ENCODE data around the gene UNC79. TPM values are rescaled to one million over a fixed set of nuclear protein-coding genes. Genes with fewer than 3 reads are reported as not detected.

The UNC79 gene
- total RNA-seq, 4 donors from 2014 or later: 0.08 to 0.29 (median 0.12) TPM

DNA sequence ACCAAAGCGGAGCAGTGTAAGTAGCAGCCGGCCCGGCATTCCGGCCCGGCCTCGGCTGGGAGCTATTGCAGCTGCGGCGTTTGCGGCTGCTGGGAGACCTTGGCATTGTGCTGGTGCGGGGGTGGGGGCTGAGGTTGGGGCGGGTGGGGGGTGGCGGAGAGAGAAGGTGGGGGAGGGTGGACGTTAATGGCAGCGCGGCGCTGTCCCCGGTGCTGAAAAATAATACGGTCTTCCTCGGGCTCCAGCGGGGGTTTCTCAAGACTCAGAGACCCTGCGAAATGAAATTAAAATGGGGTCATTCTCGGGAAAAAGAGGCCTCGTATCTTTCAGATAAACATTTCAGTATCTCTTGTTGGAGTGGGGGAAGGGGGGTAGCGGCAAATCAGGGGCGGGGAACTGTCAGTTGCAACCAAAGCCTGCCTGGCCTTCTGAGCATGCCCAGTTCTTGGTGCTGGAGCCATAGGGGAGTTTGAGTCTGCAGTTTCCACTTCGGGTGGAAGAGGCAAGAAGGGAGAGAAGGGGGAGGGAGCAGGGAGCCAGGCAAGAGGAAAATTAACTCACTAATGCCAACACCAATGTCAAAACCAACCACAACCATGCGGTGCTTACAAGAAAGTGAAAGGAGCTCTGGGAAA, 414 bp downstream of the UNC79 start:
- TF ChIP-seq, protein P1, sequence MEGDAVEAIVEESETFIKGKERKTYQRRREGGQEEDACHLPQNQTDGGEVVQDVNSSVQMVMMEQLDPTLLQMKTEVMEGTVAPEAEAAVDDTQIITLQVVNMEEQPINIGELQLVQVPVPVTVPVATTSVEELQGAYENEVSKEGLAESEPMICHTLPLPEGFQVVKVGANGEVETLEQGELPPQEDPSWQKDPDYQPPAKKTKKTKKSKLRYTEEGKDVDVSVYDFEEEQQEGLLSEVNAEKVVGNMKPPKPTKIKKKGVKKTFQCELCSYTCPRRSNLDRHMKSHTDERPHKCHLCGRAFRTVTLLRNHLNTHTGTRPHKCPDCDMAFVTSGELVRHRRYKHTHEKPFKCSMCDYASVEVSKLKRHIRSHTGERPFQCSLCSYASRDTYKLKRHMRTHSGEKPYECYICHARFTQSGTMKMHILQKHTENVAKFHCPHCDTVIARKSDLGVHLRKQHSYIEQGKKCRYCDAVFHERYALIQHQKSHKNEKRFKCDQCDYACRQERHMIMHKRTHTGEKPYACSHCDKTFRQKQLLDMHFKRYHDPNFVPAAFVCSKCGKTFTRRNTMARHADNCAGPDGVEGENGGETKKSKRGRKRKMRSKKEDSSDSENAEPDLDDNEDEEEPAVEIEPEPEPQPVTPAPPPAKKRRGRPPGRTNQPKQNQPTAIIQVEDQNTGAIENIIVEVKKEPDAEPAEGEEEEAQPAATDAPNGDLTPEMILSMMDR (IDR thresholded peaks at IDR 0.05): no peak
- no peak for TF ChIP-seq POLR2A (IDR thresholded peaks at IDR 0.05)
- Histone ChIP-seq H3K4me3 (replicated peaks in 1 of 3) (no peak overlapping the region), H3K27me3 (no peaks in the 10 kb centered on the region), H3K9me3 (no peaks in the 10 kb centered on the region), H3K4me1 (peaks cover 0 to 5% of the 10 kb centered on the region in 2 donors), H3K36me3 (no peaks in the 10 kb centered on the region), H3K27ac (no peak overlapping the region)
- WGBS, 2 donors: 2 to 4% methylated on average over 16 to 27 of the region's 27 CpGs
- peak; percentile 12 to 36 for DNase-seq
- intact Hi-C loops (cut with DNase I): no loop called here

GRCh38 chr14:93454224-93454623, 23.5 kb downstream of the UNC79 start:
- H3K4me3 ChIP-seq (replicated peaks in 1 of 3): no peak overlapping the region
- no peaks in the 10 kb centered on the region for H3K4me1 ChIP-seq
- WGBS, 2 donors: 80% methylated on average over 1 of the region's 1 CpG
- TF ChIP-seq, protein P1 (IDR thresholded peaks at IDR 0.05): no peak
- TF ChIP-seq POLR2A (IDR thresholded peaks at IDR 0.05): no peak
- H3K27me3 ChIP-seq: no peaks in the 10 kb centered on the region
- no peaks in the 10 kb centered on the region for H3K36me3 ChIP-seq
- no peak overlapping the region for H3K27ac ChIP-seq
- intact Hi-C loops (cut with DNase I): no loop called here
- DNase-seq: no peak
- H3K9me3 ChIP-seq: no peaks in the 10 kb centered on the region

DNA sequence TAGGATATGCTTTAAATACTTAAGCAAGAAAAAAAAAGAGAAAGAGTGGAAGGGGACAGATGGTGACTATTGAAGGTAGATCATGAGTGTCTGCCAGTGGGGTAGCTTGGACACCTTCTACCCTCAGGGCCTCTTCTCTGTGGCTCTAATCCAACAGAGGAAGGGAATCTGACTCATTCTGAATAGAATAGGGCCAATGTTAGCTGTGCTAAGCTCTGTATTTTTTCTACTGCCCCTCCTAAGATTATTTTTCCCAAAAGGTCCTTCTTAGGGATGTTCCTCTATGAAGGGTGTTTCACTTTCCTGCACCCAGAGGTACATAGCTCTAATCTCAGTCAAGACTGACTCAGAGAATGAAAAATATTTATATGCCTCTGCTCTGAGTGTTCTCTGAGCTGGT, 25.6 kb downstream of the UNC79 start:
- DNase-seq: no peak
- Histone ChIP-seq H3K4me1 (no peaks in the 10 kb centered on the region), H3K36me3 (no peaks in the 10 kb centered on the region), H3K27me3 (no peaks in the 10 kb centered on the region), H3K4me3 (replicated peaks in 1 of 3) (no peak overlapping the region), H3K9me3 (no peaks in the 10 kb centered on the region), H3K27ac (no peak overlapping the region)
- TF ChIP-seq, protein P1 (IDR thresholded peaks at IDR 0.05): no peak
- TF ChIP-seq POLR2A (IDR thresholded peaks at IDR 0.05): no peak
- intact Hi-C loops (cut with DNase I): no loop called here

- Histone ChIP-seq H3K9me3 (no peaks in the 10 kb centered on the region), H3K27me3 (no peaks in the 10 kb centered on the region), H3K27ac (no peak overlapping the region), H3K4me1 (no peaks in the 10 kb centered on the region), H3K36me3 (no peaks in the 10 kb centered on the region), H3K4me3 (replicated peaks in 1 of 3) (no peak overlapping the region)
- intact Hi-C loops (cut with DNase I): no loop called here
- no peak for DNase-seq
- TF ChIP-seq, protein P1 (IDR thresholded peaks at IDR 0.05): no peak
- TF ChIP-seq POLR2A (IDR thresholded peaks at IDR 0.05): no peak
- WGBS, 2 donors: 85 to 95% methylated on average over 1 of the region's 1 CpG
Observed at GRCh38 chr14:93458234-93458633, 27.5 kb downstream of the UNC79 start.

- no peaks in the 10 kb centered on the region for H3K4me1 ChIP-seq
- no peak overlapping the region for H3K4me3 ChIP-seq (replicated peaks in 1 of 3)
- no peaks in the 10 kb centered on the region for H3K36me3 ChIP-seq
- no peaks in the 10 kb centered on the region for H3K9me3 ChIP-seq
- no peak for DNase-seq
- 69 to 70% methylated on average over 3 of the region's 3 CpGs for WGBS, 2 donors
- TF ChIP-seq POLR2A (IDR thresholded peaks at IDR 0.05): no peak
- TF ChIP-seq, protein P1 (IDR thresholded peaks at IDR 0.05): no peak
- intact Hi-C loops (cut with DNase I): no loop called here
- no peak overlapping the region for H3K27ac ChIP-seq
- no peaks in the 10 kb centered on the region for H3K27me3 ChIP-seq
Observed at GRCh38 chr14:93462479-93462878, 31.7 kb downstream of the UNC79 start.

Data from thyroid gland (tissue), 4 donors.